Measurements from ENCODE around the gene PPP3R2. TPM values are rescaled to one million over a fixed set of nuclear protein-coding genes. Genes with fewer than 3 reads are reported as not detected.

PPP3R2 gene
- not detected for total RNA-seq (2021; ENCODE audit: unreplicated experiment)
- not detected in 2 replicates for polyA plus RNA-seq (2012)
- Bru-seq, nascent RNA = not detected
- BruChase-seq, experiment 1, labeled RNA remaining after a 6-hour chase = not detected
- not detected for BruChase-seq, experiment 2, labeled RNA remaining after a 2-hour chase
- long read RNA-seq = 0 reads

DNA sequence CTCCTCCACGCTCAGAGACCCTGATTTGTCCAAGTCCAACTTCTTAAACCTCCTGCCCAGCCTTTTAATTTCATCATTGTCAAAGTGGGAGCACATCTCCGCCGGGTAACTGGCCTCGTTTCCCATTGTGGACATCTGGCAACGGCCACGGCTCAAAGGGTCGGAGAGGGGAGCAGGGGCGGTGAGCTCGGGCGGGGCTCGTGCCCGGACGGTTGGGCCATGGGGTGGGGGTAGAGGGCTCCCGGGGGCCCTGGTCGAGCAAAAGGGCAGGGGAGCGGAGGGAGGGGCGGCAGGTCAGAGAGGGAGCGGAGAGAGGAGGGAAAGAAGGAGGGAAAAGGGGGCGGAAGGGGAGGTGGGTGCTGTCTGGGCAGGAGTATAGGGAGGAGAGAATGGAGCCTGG is at the start of gene PPP3R2:
Gene PPP3R2, minus strand, starts transcription at position 174 of the 400 bp plus-strand sequence. Its CDS starts 48 bp downstream, at position 126.
- Histone ChIP-seq H3K4me2 (ENCODE audit: low read length) (no peak within 1 kb of the TSS), H3K36me3 (ENCODE audit: control insufficient read depth in 1 of 2, insufficient read depth in 2 of 2, low read length in 2 of 2) (no peaks in the 10 kb centered on the region), H3K27me3 (ENCODE audit: insufficient read depth, low read length) (peaks cover 14% of the 10 kb centered on the region), H4K20me1 (ENCODE audit: insufficient read depth) (no peaks in the 10 kb centered on the region), H2AFZ (ENCODE audit: low read depth, low read length, poor library complexity, severe bottlenecking) (no peak within 1 kb of the TSS), H3K9me2 (ENCODE audit: insufficient read depth) (no peaks in the 10 kb centered on the region), H3K27ac (ENCODE audit: low read depth, low read length) (no peak within 1 kb of the TSS), H3K4me3 (replicated peaks in 1 of 2; ENCODE audit: low read depth in 1 of 2, low read length in 2 of 2) (no peak within 1 kb of the TSS), H3K9me3 (ENCODE audit: control insufficient read depth in 1 of 2, insufficient read depth in 1 of 2, low read depth in 1 of 2, low read length in 2 of 2) (no peaks in the 10 kb centered on the region), H3K4me1 (ENCODE audit: control insufficient read depth in 1 of 2, insufficient read depth in 2 of 2, low read length in 2 of 2) (peaks cover 0 to 3% of the 10 kb centered on the region in 2 experiments; a peak in 1 of 4 replicates), H3K9ac (ENCODE audit: low read length) (no peak within 1 kb of the TSS), H3K79me2 (ENCODE audit: insufficient read depth, low read length) (no peaks in the 10 kb centered on the region)
- BruUV-seq (replicated peaks) = no TSS peak
- CTCF ChIA-PET = no interaction called here
- TF ChIP-seq POLR2A (IDR thresholded peaks at IDR 0.05; ENCODE audit: borderline replicate concordance, extremely low read depth, insufficient read depth, insufficient read length) = no peak
- no peak for TF ChIP-seq ZNF274 (IDR thresholded peaks at IDR 0.05; ENCODE audit: low read depth, low read length)
- TF ChIP-seq EZH2phosphoT487 (IDR thresholded peaks at IDR 0.05; ENCODE audit: borderline replicate concordance) = no peak
- TF ChIP-seq, protein P1, sequence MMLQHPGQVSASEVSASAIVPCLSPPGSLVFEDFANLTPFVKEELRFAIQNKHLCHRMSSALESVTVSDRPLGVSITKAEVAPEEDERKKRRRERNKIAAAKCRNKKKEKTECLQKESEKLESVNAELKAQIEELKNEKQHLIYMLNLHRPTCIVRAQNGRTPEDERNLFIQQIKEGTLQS (IDR thresholded peaks at IDR 0.05) = no peak
- no peak for TF ChIP-seq EZH2 (IDR thresholded peaks at IDR 0.05)
- no peak for TF ChIP-seq ELF1 (IDR thresholded peaks at IDR 0.05; ENCODE audit: borderline replicate concordance, low read depth)
- no peak for TF ChIP-seq POLR2AphosphoS5 (IDR thresholded peaks at IDR 0.05; ENCODE audit: low read depth, low read length)
- no peak for TF ChIP-seq SRF (IDR thresholded peaks at IDR 0.05; ENCODE audit: low read depth)
- no peak for TF ChIP-seq CBX3 (IDR thresholded peaks at IDR 0.05; ENCODE audit: low read depth)
- TF ChIP-seq CTCF (IDR thresholded peaks at IDR 0.05 in 2 of 3, conservative IDR thresholded peaks at IDR 0.05 in 1 of 3; ENCODE audit: borderline replicate concordance in 1 of 3, insufficient read depth in 1 of 3, low read depth in 2 of 3, low read length in 2 of 3) = no peak
- TF ChIP-seq REST (IDR thresholded peaks at IDR 0.05; ENCODE audit: low read depth) = no peak
- no peak for TF ChIP-seq SP1 (IDR thresholded peaks at IDR 0.05; ENCODE audit: low read depth)
- no peak for TF ChIP-seq TCF7L2 (IDR thresholded peaks at IDR 0.05; ENCODE audit: borderline replicate concordance, extremely low read depth, insufficient read depth, insufficient read length)
- no peak for TF ChIP-seq CEBPB (IDR thresholded peaks at IDR 0.05; ENCODE audit: low read depth)
- TF ChIP-seq, protein P2, sequence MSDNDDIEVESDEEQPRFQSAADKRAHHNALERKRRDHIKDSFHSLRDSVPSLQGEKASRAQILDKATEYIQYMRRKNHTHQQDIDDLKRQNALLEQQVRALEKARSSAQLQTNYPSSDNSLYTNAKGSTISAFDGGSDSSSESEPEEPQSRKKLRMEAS (IDR thresholded peaks at IDR 0.05) = no peak
- no peak for TF ChIP-seq JUND (IDR thresholded peaks at IDR 0.05)
- TF ChIP-seq SIN3A (IDR thresholded peaks at IDR 0.05; ENCODE audit: low read depth) = no peak
- ATAC-seq (no peak), DNase-seq (ENCODE audit: low read depth, low spot score) (no peak)
- POLR2A ChIA-PET = no interaction called here
- RAD21 ChIA-PET (ENCODE audit: low non-redundant PET in 1 of 2, low total read pairs in 2 of 2, uncharacterized antibody in 2 of 2, unreplicated experiment in 2 of 2) = no interaction called here
- intact Hi-C loops (cut with micrococcal nuclease) = no loop called here

All from HCT116 (cell line).